Kidney (tissue), 14 donors: ENCODE data around the gene PEX16. TPM values are rescaled to one million over a fixed set of nuclear protein-coding genes. Genes with fewer than 3 reads are reported as not detected.

Source experiments
- DNase-seq, 5 donors: peaks; one replicate each; pipeline ENCODE4 v3.0.0-alpha.2; 2013 to 2020
- FAIRE-seq: peaks from 2 replicates; lab custom pipeline; 2012; peaks lifted over from hg19 to GRCh38; lab: Jason Lieb, UNC
- H3K27ac ChIP-seq, 2 donors: one replicate each; pipeline ENCODE4 v1.7.0; 2013; ENCODE audit warnings: low read depth in 2 of 2, low read length in 2 of 2, inconsistent platforms in 1 of 2
- H3K27me3 ChIP-seq: one replicate; pipeline ENCODE4 v1.7.1; 2013; ENCODE audit warnings: low read length, inconsistent platforms; ENCODE audit not compliant: control insufficient read depth, insufficient read depth
- H3K36me3 ChIP-seq, 3 donors: one replicate each; pipeline versions ENCODE4 v1.7.0 to v1.7.1; 2013; ENCODE audit warnings: low read length in 3 of 3, control low read depth in 1 of 3, inconsistent platforms in 1 of 3; ENCODE audit not compliant: insufficient read depth in 3 of 3, control insufficient read depth in 2 of 3
- H3K4me1 ChIP-seq, 3 donors: one replicate each; pipeline versions ENCODE4 v1.7.0 to v1.7.1; 2013; ENCODE audit warnings: low read length in 3 of 3, inconsistent platforms in 1 of 3, low read depth in 1 of 3; ENCODE audit not compliant: control insufficient read depth in 2 of 3, insufficient read depth in 2 of 3
- H3K4me3 ChIP-seq, 3 donors: one replicate each; pipeline versions ENCODE4 v1.7.0 to v1.8.1; 2013; ENCODE audit warnings: low read length in 3 of 3, control low read depth in 1 of 3, inconsistent platforms in 1 of 3
- H3K9ac ChIP-seq, 3 donors: one replicate each; pipeline versions ENCODE4 v1.7.0 to v1.7.1; 2013; ENCODE audit warnings: low read length in 3 of 3, control low read depth in 1 of 3, inconsistent platforms in 1 of 3
- H3K9me3 ChIP-seq, 3 donors: one replicate each; pipeline versions ENCODE4 v1.7.0 to v1.7.1; 2013; ENCODE audit warnings: low read length in 3 of 3, control low read depth in 1 of 3, inconsistent platforms in 1 of 3; ENCODE audit not compliant: control insufficient read depth in 2 of 3, insufficient read depth in 1 of 3
- intact Hi-C: fragments of 100-400 bp; cut with DNase I; formaldehyde crosslinking; loops from one replicate; pipeline ENCODE4 v1.11.1; 2022
- polyA plus RNA-seq: library from polyadenylated mRNA; stranded (reverse); fragments of 350-450 nt; fragmentation: Illumina TruSeq; extraction: RNeasy Lipid Tissue Mini Kit (QIAGEN cat#74804); gene quantifications from one replicate; pipeline ENCODE4 v1.2.3, GENCODE V29; 2014; ENCODE audit warnings: low read depth, low replicate concordance; ENCODE audit not compliant: insufficient read depth
- total RNA-seq: library from RNA; stranded (reverse); fragmentation: NEBNext Ultra II Directional; extraction: Animal tissue kit (Norgen Biotek cat#: 25700); gene quantifications from one replicate; pipeline ENCODE4 v1.2.1, GENCODE V29; 2021
- TF ChIP-seq, protein P1 (sequence below): IDR thresholded peaks from 3 replicates; pipeline ENCODE4 v1.5.1; 2012; ENCODE audit warnings: mild to moderate bottlenecking, moderate library complexity, borderline replicate concordance; ENCODE audit not compliant: insufficient read depth; ENCODE audit errors: extremely low read depth
- donor health status: control.
- donor health status: control.
- donor health status: control.
- donor health status: control.
- donor health status: control.
- donor health status: DM: yes; HTN: yes; CAD: no.
- donor health status: Normal renal cell carcinoma (clear cell type).

Gene PEX16
- total and polyA plus RNA-seq, 2 donors from 2014 or later = 38.4 to 46.0 TPM

DNA sequence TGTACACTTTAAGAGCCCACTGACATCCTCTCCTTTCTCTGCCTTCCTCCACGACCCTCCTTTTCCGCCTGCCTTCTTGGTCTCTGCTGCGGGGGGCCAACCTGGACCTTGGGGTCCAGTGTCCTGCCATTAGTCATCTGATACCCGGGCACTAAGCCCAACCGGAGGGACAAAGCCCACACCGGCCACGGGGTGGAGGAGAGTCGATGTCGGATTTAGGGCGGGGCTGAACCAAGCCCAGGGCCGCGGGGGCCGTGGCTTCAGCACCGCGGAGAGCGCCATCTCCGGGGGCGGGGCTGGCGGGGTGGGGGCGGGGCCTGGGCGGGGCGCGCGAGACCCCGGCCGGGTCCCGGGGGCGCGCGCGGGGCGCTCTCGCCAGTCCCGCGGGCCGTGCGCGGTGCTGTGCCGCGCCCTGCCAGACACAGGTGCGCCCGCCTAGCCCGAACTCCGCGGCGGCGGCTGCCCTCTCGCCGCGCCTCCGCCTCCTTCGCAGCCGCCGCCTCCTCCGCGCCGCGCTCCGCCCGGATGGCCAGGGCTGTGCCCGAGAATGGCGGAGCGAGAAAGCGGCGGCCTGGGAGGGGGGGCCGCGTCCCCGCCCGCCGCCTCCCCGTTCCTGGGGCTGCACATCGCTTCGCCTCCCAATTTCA lies 32.3 kb downstream of the PEX16 start, which contains the start of gene MAPK8IP1:
TSS of gene MAPK8IP1 (plus strand) at position 378 of the 647 bp plus-strand sequence. CDS start at position 548, 170 bp downstream.
- Histone ChIP-seq H3K4me1 (peaks cover 0 to 4% (median 0%) of the 10 kb centered on the region in 3 donors), H3K9ac (peak within 1 kb of the TSS in 1 of 3 donors; percentile 19), H3K4me3 (peak within 1 kb of the TSS in 2 of 3 donors; percentile 12 to 49), H3K36me3 (peaks cover 3 to 20% (median 5%) of the 10 kb centered on the region in 3 donors), H3K27ac (no peak within 1 kb of the TSS), H3K27me3 (no peaks in the 10 kb centered on the region), H3K9me3 (no peaks in the 10 kb centered on the region)
- DNase-seq (peak; percentile 70 to 88 (median 78)), FAIRE-seq (no peak)
- intact Hi-C loops = no loop called here
- TF ChIP-seq, protein P1, sequence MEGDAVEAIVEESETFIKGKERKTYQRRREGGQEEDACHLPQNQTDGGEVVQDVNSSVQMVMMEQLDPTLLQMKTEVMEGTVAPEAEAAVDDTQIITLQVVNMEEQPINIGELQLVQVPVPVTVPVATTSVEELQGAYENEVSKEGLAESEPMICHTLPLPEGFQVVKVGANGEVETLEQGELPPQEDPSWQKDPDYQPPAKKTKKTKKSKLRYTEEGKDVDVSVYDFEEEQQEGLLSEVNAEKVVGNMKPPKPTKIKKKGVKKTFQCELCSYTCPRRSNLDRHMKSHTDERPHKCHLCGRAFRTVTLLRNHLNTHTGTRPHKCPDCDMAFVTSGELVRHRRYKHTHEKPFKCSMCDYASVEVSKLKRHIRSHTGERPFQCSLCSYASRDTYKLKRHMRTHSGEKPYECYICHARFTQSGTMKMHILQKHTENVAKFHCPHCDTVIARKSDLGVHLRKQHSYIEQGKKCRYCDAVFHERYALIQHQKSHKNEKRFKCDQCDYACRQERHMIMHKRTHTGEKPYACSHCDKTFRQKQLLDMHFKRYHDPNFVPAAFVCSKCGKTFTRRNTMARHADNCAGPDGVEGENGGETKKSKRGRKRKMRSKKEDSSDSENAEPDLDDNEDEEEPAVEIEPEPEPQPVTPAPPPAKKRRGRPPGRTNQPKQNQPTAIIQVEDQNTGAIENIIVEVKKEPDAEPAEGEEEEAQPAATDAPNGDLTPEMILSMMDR = no peak

DNA sequence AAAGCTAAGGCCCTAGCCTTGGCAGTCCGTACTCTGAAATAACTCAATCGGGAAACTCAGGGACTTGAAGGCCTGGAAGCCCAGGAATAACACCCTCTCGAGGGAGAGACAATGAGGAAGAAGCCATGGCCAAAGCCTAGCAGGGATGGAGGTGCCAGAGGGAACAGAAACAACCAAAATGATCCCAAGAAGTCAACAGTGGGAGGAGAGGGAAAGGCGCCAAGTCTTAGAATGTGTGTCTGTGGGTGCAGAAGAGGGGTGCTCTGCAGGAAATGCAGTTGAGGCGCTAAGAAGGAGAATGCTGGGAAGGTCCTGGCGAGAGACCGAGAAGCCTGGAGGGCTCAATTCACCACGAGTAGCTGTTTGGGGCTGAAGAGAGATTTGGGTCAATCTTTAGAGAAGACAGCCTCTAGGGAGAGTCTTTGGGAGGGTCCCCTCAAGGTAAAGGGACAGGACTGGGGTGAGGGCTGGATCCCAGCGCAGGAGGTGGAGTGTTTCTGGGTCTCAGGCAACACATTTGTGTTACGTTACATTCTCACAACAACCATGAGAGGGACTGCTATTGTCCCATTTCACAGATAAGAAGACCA lies 33.0 kb downstream of the PEX16 start:
- Histone ChIP-seq H3K4me3 (peak overlapping the region in 1 of 3 donors; percentile 12), H3K27ac (no peak overlapping the region), H3K36me3 (peaks cover 3 to 27% (median 5%) of the 10 kb centered on the region in 3 donors), H3K9me3 (no peaks in the 10 kb centered on the region), H3K9ac (no peak overlapping the region), H3K27me3 (no peaks in the 10 kb centered on the region), H3K4me1 (peaks cover 0 to 4% (median 0%) of the 10 kb centered on the region in 3 donors)
- TF ChIP-seq, protein P1 = no peak
- DNase-seq = peak in 1 of 5 donors; percentile 25
- intact Hi-C loops = no loop called here
- FAIRE-seq = no peak

DNA sequence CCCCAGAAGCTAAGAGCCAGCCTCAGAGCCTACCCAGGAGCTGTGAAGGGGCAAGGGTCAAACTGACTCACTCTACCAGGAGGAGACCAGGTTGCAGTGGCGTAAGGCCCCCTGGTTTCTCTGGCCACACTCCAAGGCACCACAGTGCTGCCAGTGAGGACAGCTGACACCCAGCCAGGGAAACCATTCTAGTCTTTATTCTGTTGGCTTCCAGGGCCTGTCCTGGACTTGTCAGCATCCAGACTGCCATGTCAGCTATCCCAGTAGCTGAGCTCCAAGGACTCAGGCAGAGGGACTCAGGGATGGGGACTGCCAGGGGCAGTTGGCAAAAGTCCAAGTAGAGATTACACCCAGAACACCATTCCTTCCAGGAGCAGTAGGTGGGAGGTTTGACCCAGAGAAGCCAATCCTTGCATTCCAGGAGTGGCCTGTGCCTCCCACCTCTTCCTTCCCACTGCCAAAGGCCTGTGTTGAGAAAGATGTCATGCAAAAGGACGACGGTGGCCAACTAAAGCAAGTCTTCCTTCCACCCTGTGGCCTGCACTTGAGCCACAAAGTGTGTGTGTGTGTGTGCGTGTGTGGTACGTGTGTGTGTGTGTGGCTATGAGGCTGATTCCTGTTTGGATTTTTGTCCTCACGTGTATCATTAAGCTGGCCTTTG lies 35.8 kb downstream of the PEX16 start:
- Histone ChIP-seq H3K4me1 (peaks cover 0 to 4% (median 0%) of the 10 kb centered on the region in 3 donors), H3K27me3 (no peaks in the 10 kb centered on the region), H3K27ac (no peak overlapping the region), H3K4me3 (no peak overlapping the region), H3K9me3 (no peaks in the 10 kb centered on the region), H3K36me3 (peaks cover 6 to 47% (median 22%) of the 10 kb centered on the region in 3 donors), H3K9ac (no peak overlapping the region)
- peak in 1 of 5 donors; percentile 33 for DNase-seq
- FAIRE-seq = no peak
- TF ChIP-seq, protein P1 = no peak
- intact Hi-C loops = no loop called here
